Measurements from ENCODE around the gene AUTS2. TPM values are rescaled to one million over a fixed set of nuclear protein-coding genes. Genes with fewer than 3 reads are reported as not detected.

AUTS2 gene
- polyA plus RNA-seq, 3 donors, result 0.08 to 0.35 TPM; not detected in 1

GRCh38 chr7:70043015-70043538 is 444.8 kb downstream of the AUTS2 start:
- Histone ChIP-seq H3K4me3 (replicated peaks in 1 of 3; ENCODE audit: low read depth in 2 of 3, low read length in 3 of 3) (no peak overlapping the region), H3K4me2 (replicated peaks; ENCODE audit: extremely low read depth, low read length, poor library complexity, severe bottlenecking) (no peak overlapping the region), H3K9me3 (replicated peaks in 1 of 2; ENCODE audit: control insufficient read depth in 1 of 2, insufficient read depth in 1 of 2, low read length in 2 of 2) (peaks cover 0 to 5% of the 10 kb centered on the region in 2 donors), H4K20me1 (ENCODE audit: insufficient read depth, low read length) (no peaks in the 10 kb centered on the region), H3K4me1 (ENCODE audit: control insufficient read depth in 1 of 2, insufficient read depth in 2 of 2, low read length in 2 of 2) (no peaks in the 10 kb centered on the region), H3K27me3 (ENCODE audit: control insufficient read depth in 2 of 2, insufficient read depth in 2 of 2, low read length in 2 of 2) (no peaks in the 10 kb centered on the region), H3K36me3 (replicated peaks in 1 of 2; ENCODE audit: control insufficient read depth in 1 of 2, insufficient read depth in 2 of 2, low read length in 2 of 2) (no peaks in the 10 kb centered on the region), H2AFZ (ENCODE audit: insufficient read depth, low read depth, low read length, poor library complexity, severe bottlenecking) (no peak overlapping the region), H3K79me2 (ENCODE audit: insufficient read depth, low read length) (no peaks in the 10 kb centered on the region), H3K27ac (ENCODE audit: low read depth in 1 of 2, low read length in 2 of 2) (no peak overlapping the region), H3K9ac (ENCODE audit: insufficient read depth, low read length, poor library complexity, severe bottlenecking) (no peak overlapping the region)
- no CpG with 5 or more reads among the region's 3 CpGs for WGBS (ENCODE audit: insufficient coverage)
- intact Hi-C loops (cut with micrococcal nuclease), result no loop called here
- H3K27ac Mint-ChIP-seq, result peak overlapping the region in 1 of 7 donors; percentile 50
- no peak overlapping the region for H3K4me3 Mint-ChIP-seq
- H3K36me3 Mint-ChIP-seq, result no peaks in the 10 kb centered on the region
- TF ChIP-seq, protein P1, sequence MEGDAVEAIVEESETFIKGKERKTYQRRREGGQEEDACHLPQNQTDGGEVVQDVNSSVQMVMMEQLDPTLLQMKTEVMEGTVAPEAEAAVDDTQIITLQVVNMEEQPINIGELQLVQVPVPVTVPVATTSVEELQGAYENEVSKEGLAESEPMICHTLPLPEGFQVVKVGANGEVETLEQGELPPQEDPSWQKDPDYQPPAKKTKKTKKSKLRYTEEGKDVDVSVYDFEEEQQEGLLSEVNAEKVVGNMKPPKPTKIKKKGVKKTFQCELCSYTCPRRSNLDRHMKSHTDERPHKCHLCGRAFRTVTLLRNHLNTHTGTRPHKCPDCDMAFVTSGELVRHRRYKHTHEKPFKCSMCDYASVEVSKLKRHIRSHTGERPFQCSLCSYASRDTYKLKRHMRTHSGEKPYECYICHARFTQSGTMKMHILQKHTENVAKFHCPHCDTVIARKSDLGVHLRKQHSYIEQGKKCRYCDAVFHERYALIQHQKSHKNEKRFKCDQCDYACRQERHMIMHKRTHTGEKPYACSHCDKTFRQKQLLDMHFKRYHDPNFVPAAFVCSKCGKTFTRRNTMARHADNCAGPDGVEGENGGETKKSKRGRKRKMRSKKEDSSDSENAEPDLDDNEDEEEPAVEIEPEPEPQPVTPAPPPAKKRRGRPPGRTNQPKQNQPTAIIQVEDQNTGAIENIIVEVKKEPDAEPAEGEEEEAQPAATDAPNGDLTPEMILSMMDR (IDR thresholded peaks at IDR 0.05), result no peak
- peaks cover 2% of the 10 kb centered on the region for H3K4me1 Mint-ChIP-seq
- H3K9me3 Mint-ChIP-seq, result peaks cover 0 to 4% (median 0%) of the 10 kb centered on the region in 7 donors
- DNase-seq, result no peak
- H3K27me3 Mint-ChIP-seq (ENCODE audit: low read depth in 3 of 3), result no peaks in the 10 kb centered on the region

DNA sequence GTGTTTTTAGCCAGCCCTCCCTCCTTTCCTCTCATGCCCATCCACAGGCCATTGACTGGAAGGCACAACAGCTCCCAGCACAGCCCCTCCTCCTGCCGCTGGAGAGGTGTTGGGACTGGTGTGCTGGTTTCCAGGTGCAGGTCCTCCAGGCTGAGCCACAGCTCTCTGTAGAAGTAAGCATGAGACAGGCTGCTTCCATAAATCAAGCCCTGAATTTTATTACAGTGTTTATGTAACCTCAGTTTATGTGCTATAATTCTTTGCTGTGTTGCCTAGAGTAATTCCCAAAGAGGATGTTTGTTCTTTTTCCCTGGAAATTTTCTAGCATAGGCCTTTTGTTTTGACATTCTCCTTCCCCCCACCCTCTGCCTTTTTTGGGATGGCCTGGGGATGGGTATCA is 445.8 kb downstream of the AUTS2 start:
- no peaks in the 10 kb centered on the region for H3K36me3 Mint-ChIP-seq
- H3K79me2 ChIP-seq (ENCODE audit: insufficient read depth, low read length), result no peaks in the 10 kb centered on the region
- no peak overlapping the region for H3K4me3 Mint-ChIP-seq
- H3K9me3 ChIP-seq (replicated peaks in 1 of 2; ENCODE audit: control insufficient read depth in 1 of 2, insufficient read depth in 1 of 2, low read length in 2 of 2), result peaks cover 0 to 5% of the 10 kb centered on the region in 2 donors
- H3K9me3 Mint-ChIP-seq, result peaks cover 0 to 4% (median 0%) of the 10 kb centered on the region in 7 donors
- H3K36me3 ChIP-seq (replicated peaks in 1 of 2; ENCODE audit: control insufficient read depth in 1 of 2, insufficient read depth in 2 of 2, low read length in 2 of 2), result no peaks in the 10 kb centered on the region
- H4K20me1 ChIP-seq (ENCODE audit: insufficient read depth, low read length), result no peaks in the 10 kb centered on the region
- no peaks in the 10 kb centered on the region for H3K4me1 ChIP-seq (ENCODE audit: control insufficient read depth in 1 of 2, insufficient read depth in 2 of 2, low read length in 2 of 2)
- H3K27me3 ChIP-seq (ENCODE audit: control insufficient read depth in 2 of 2, insufficient read depth in 2 of 2, low read length in 2 of 2), result no peaks in the 10 kb centered on the region
- no peak overlapping the region for H3K27ac ChIP-seq (ENCODE audit: low read depth in 1 of 2, low read length in 2 of 2)
- H2AFZ ChIP-seq (ENCODE audit: insufficient read depth, low read depth, low read length, poor library complexity, severe bottlenecking), result no peak overlapping the region
- TF ChIP-seq, protein P1 (IDR thresholded peaks at IDR 0.05), result no peak
- no peaks in the 10 kb centered on the region for H3K27me3 Mint-ChIP-seq (ENCODE audit: low read depth in 3 of 3)
- DNase-seq, result no peak
- intact Hi-C loops (cut with micrococcal nuclease), result no loop called here
- H3K4me1 Mint-ChIP-seq, result peaks cover 2% of the 10 kb centered on the region
- H3K4me2 ChIP-seq (replicated peaks; ENCODE audit: extremely low read depth, low read length, poor library complexity, severe bottlenecking), result no peak overlapping the region
- WGBS (ENCODE audit: insufficient coverage), result no CpG with 5 or more reads among the region's 1 CpG
- no peak overlapping the region for H3K27ac Mint-ChIP-seq
- no peak overlapping the region for H3K9ac ChIP-seq (ENCODE audit: insufficient read depth, low read length, poor library complexity, severe bottlenecking)
- H3K4me3 ChIP-seq (replicated peaks in 1 of 3; ENCODE audit: low read depth in 2 of 3, low read length in 3 of 3), result no peak overlapping the region

Data from CD14-positive monocyte (primary cell).